GM23338 (cell line): ENCODE results near the gene ECT2. TPM values are rescaled to one million over a fixed set of nuclear protein-coding genes. Genes with fewer than 3 reads are reported as not detected.

Source experiments
- ATAC-seq: fragments of 200-7000 bp; cut with Tn5 transposase; 3 replicates; pipeline ENCODE4 v1.9.1; 2020
- DNase-seq: peaks from one replicate; pipeline ENCODE4 v3.0.0-alpha.2; 2015; ENCODE audit warnings: low spot score
- H2AFZ ChIP-seq: fragments of 200-600 bp; sonication (generic); 2 replicates; pipeline ENCODE4 v1.8.0; 2016; ENCODE audit warnings: antibody characterized with exemption, mild to moderate bottlenecking, moderate library complexity
- H3F3A ChIP-seq: fragments of 200-600 bp; sonication (generic); replicated peaks from 2 replicates; pipeline ENCODE4 v1.8.0; 2017; ENCODE audit warnings: antibody characterized with exemption, mixed run types, low read depth
- H3K27ac ChIP-seq: fragments of 200-600 bp; sonication (generic); 2 replicates; pipeline ENCODE4 v1.6.1; 2016; ENCODE audit warnings: low read depth
- H3K27me3 ChIP-seq: fragments of 200-600 bp; sonication (generic); 2 replicates; pipeline ENCODE4 v1.8.0; 2016; ENCODE audit warnings: mild to moderate bottlenecking, mixed run types, moderate library complexity; ENCODE audit not compliant: insufficient read depth
- H3K36me3 ChIP-seq: fragments of 200-600 bp; sonication (generic); 2 replicates; pipeline ENCODE4 v1.8.0; 2016; ENCODE audit warnings: mild to moderate bottlenecking; ENCODE audit not compliant: insufficient read depth
- H3K4me1 ChIP-seq: fragments of 200-600 bp; sonication (generic); 2 replicates; pipeline ENCODE4 v1.8.0; 2016; ENCODE audit warnings: mild to moderate bottlenecking, moderate library complexity; ENCODE audit not compliant: insufficient read depth
- H3K4me2 ChIP-seq: fragments of 200-600 bp; sonication (generic); 2 replicates; pipeline ENCODE4 v1.7.1; 2017; ENCODE audit warnings: mixed run types
- H3K4me3 ChIP-seq: fragments of 200-600 bp; sonication (generic); 2 replicates; pipeline ENCODE4 v1.6.1; 2016; ENCODE audit warnings: mixed run types
- H3K79me2 ChIP-seq: fragments of 200-600 bp; sonication (generic); replicated peaks from 2 replicates; pipeline ENCODE4 v1.8.0; 2017; ENCODE audit warnings: mild to moderate bottlenecking; ENCODE audit not compliant: insufficient read depth
- H3K9me2 ChIP-seq: fragments of 200-600 bp; sonication (generic); 2 replicates; pipeline ENCODE4 v1.8.0; 2017; ENCODE audit not compliant: insufficient read depth
- H4K20me1 ChIP-seq: fragments of 200-600 bp; sonication (generic); replicated peaks from 2 replicates; pipeline ENCODE4 v1.8.0; 2017; ENCODE audit warnings: mild to moderate bottlenecking; ENCODE audit not compliant: insufficient read depth
- H3K27ac Mint-ChIP-seq: 2 replicates; pipeline ENCODE4 v1.8.0; 2020; ENCODE audit warnings: inconsistent platforms, mild to moderate bottlenecking, moderate library complexity, mixed read lengths
- H3K27me3 Mint-ChIP-seq: 3 replicates; pipeline ENCODE4 v1.8.0; 2022; ENCODE audit warnings: low read depth, mild to moderate bottlenecking, moderate library complexity, mixed read lengths, inconsistent platforms; ENCODE audit not compliant: insufficient read depth, poor library complexity
- H3K36me3 Mint-ChIP-seq: 3 replicates; pipeline ENCODE4 v1.8.0; 2021; ENCODE audit warnings: low read depth, mild to moderate bottlenecking, inconsistent platforms, moderate library complexity, mixed read lengths
- H3K4me1 Mint-ChIP-seq: 3 replicates; pipeline ENCODE4 v1.8.0; 2020; ENCODE audit warnings: mild to moderate bottlenecking, inconsistent platforms, mixed read lengths
- H3K4me3 Mint-ChIP-seq: 3 replicates; pipeline ENCODE4 v1.8.0; 2021; ENCODE audit warnings: moderate library complexity, mild to moderate bottlenecking, inconsistent platforms, mixed read lengths
- H3K9me3 Mint-ChIP-seq: 3 replicates; pipeline ENCODE4 v1.8.0; 2020; ENCODE audit warnings: moderate library complexity, mild to moderate bottlenecking, inconsistent platforms, mixed read lengths
- CREB1 ChIP-seq: fragments of 250-450 bp; sonication (Bioruptor Pico); IDR thresholded peaks from 2 replicates; pipeline ENCODE4 v1.5.0; 2020; ENCODE audit warnings: low read depth, mild to moderate bottlenecking, moderate library complexity
- CTCF ChIP-seq, 2 experiments: fragments of 200-600 bp in 1 of 2; sonication (generic) in 1 of 2; conservative IDR thresholded peaks; 2 replicates each; pipeline versions ENCODE4 v1.5.1 to v1.6.1; 2016 to 2017; ENCODE audit warnings: antibody characterized with exemption in 2 of 2, low read depth in 2 of 2, mild to moderate bottlenecking in 2 of 2, moderate library complexity in 1 of 2
- EZH2 ChIP-seq: fragments of 200-600 bp; sonication (generic); IDR thresholded peaks from one replicate; pipeline ENCODE4 v1.8.0; 2017; ENCODE audit warnings: antibody characterized with exemption, mild to moderate bottlenecking, low read depth; ENCODE audit not compliant: unreplicated experiment
- EZH2phosphoT487 ChIP-seq: fragments of 200-600 bp; sonication (generic); IDR thresholded peaks from one replicate; pipeline ENCODE4 v1.8.1; 2018; ENCODE audit warnings: antibody characterized with exemption; ENCODE audit not compliant: unreplicated experiment
- JUNB ChIP-seq: IDR thresholded peaks from one replicate; pipeline ENCODE4 v1.6.1; 2016; ENCODE audit warnings: antibody characterized with exemption; ENCODE audit not compliant: unreplicated experiment
- NANOG ChIP-seq: IDR thresholded peaks from 2 replicates; pipeline ENCODE4 v1.6.1; 2016; ENCODE audit warnings: antibody characterized with exemption, borderline replicate concordance
- REST ChIP-seq: IDR thresholded peaks from one replicate; pipeline ENCODE4 v1.6.1; 2018; ENCODE audit warnings: antibody characterized with exemption; ENCODE audit not compliant: unreplicated experiment
- ZNF331 ChIP-seq: fragments of 250-450 bp; sonication (Bioruptor Pico); IDR thresholded peaks from 2 replicates; pipeline ENCODE4 v1.5.0; 2020; ENCODE audit warnings: low read depth, mild to moderate bottlenecking, moderate library complexity
- ZNF462 ChIP-seq: fragments of 250-450 bp; sonication (Bioruptor Pico); IDR thresholded peaks from 2 replicates; pipeline ENCODE4 v1.5.0; 2020; ENCODE audit warnings: mild to moderate bottlenecking, moderate library complexity
- polyA plus RNA-seq: library from polyadenylated mRNA; unstranded; fragments of >200 nt; fragmentation: Nextera tagmentation; extraction: Ambion mirVana; gene quantifications from 2 replicates; pipeline ENCODE4 v1.2.1, GENCODE V29; 2016
- total RNA-seq: library from RNA; depleted of rRNA; stranded (reverse); fragments of >200 nt; shearing (Covaris generic); gene quantifications from 2 replicates; pipeline ENCODE4 v1.2.3, GENCODE V29; 2014

ECT2 gene
- total and polyA plus RNA-seq, 2 experiments from 2014 or later: 102 to 111 TPM

GRCh38 chr3:172751175-172751704 lies 714 bp downstream of the ECT2 start:
- Mint-ChIP-seq H3K27me3 (peaks cover 2% of the 10 kb centered on the region), H3K9me3 (no peaks in the 10 kb centered on the region), H3K4me1 (peaks cover 30% of the 10 kb centered on the region), H3K27ac (peak overlapping the region; percentile 99), H3K4me3 (peak overlapping the region; percentile 92), H3K36me3 (peaks cover 33% of the 10 kb centered on the region)
- Histone ChIP-seq H4K20me1 (peaks cover 15% of the 10 kb centered on the region), H3K4me1 (peaks cover 25% of the 10 kb centered on the region), H3K4me3 (peak overlapping the region; percentile 72), H2AFZ (no peak overlapping the region), H3K27me3 (no peaks in the 10 kb centered on the region), H3F3A (no peaks in the 10 kb centered on the region), H3K27ac (peak overlapping the region; percentile 76), H3K36me3 (peaks cover 19% of the 10 kb centered on the region), H3K79me2 (peaks cover 53% of the 10 kb centered on the region), H3K9me2 (no peaks in the 10 kb centered on the region), H3K4me2 (peak overlapping the region; percentile 87)
- peak; percentile 23 for ATAC-seq
- TF ChIP-seq EZH2phosphoT487 (no peak), REST (no peak), NANOG (no peak), JUNB (no peak)
- DNase-seq: no peak

GRCh38 chr3:172752651-172753050 lies 2.1 kb downstream of the ECT2 start:
- no peaks in the 10 kb centered on the region for H3F3A ChIP-seq
- peaks cover 32% of the 10 kb centered on the region for H3K36me3 ChIP-seq
- DNase-seq (no peak), ATAC-seq (no peak)
- H4K20me1 ChIP-seq: peaks cover 15% of the 10 kb centered on the region
- peaks cover 28% of the 10 kb centered on the region for H3K4me1 Mint-ChIP-seq
- H3K9me3 Mint-ChIP-seq: no peaks in the 10 kb centered on the region
- H3K27me3 ChIP-seq: no peaks in the 10 kb centered on the region
- H3K4me1 ChIP-seq: peaks cover 20% of the 10 kb centered on the region
- peaks cover 2% of the 10 kb centered on the region for H3K27me3 Mint-ChIP-seq
- no peak overlapping the region for H3K27ac Mint-ChIP-seq
- H3K4me2 ChIP-seq: no peak overlapping the region
- H3K9me2 ChIP-seq: no peaks in the 10 kb centered on the region
- peaks cover 67% of the 10 kb centered on the region for H3K79me2 ChIP-seq
- no peak overlapping the region for H2AFZ ChIP-seq
- H3K36me3 Mint-ChIP-seq: peaks cover 47% of the 10 kb centered on the region
- no peak overlapping the region for H3K27ac ChIP-seq
- H3K4me3 ChIP-seq: no peak overlapping the region
- H3K4me3 Mint-ChIP-seq: peak overlapping the region; percentile 92
- TF ChIP-seq ZNF462 (CRISPR knock-in tag) (no peak), ZNF331 (CRISPR knock-in tag) (no peak), CREB1 (CRISPR knock-in tag) (no peak), JUNB (no peak), CTCF (conservative IDR thresholded peaks at IDR 0.05; ENCODE audit: low read depth in 2 of 2) (no peak), EZH2phosphoT487 (no peak), EZH2 (no peak), NANOG (no peak)
